ENCODE data around the gene CPEB3.
A peak's percentile ranks its signal among the peaks of the same experiment; 100 is the strongest.

CPEB3 gene

DNA sequence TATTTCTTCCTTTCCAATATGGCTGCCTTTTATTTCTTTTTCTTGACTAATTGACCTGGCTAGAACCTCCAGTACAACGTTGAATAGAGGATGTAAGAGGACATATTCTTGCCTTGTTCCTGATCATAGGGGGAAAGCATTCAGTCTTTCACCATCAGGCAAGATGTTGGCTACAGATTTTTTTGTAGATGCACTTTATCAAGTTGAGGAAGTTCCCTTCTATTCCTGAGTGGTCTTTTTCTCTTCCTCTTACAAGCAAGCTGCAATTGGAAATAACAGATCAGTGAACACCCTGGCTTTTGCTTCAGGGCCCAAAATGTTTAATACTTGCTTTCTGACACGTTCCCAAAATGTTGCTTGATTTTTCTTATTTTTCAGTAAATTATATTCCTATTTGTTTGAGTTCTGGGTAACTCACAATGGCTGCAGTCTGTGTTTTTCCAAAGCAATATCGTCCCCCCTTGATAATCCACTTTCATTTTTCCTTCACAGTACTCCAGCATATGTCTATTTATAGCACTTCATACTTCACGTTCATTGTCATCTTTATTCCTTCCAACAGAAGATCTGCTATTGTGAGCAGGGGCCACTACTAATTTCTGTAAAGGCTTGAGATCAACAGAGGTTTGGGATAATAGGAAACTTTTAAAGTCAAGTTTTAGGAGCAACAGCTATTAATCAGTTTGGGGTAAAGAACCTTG is 11.7 kb downstream of the CPEB3 start:
- DNase-seq (ENCODE audit: low read depth, low spot score) = no peak
- H3K4me3 ChIP-seq (ENCODE audit: low read length) = no peak overlapping the region

DNA sequence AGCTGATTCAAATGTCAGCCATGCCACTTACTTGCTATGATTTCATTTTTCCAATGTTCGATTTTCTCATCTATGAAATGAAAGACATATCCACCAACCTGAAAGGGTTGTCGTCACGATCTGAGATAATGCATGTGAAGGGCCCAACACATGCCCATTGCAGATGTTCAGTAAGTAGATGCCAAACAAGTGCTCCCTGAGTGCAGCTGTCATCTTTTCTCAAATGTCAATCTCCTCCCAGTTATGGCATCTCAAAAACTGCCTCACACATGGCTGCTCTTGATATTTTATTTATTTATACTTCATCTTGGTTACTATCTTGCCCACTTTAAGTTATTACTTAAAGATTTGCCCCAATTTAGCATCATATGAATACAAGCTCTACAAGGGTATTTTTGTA is 16.8 kb downstream of the CPEB3 start:
- no peak overlapping the region for H3K4me3 ChIP-seq (ENCODE audit: low read length)
- DNase-seq (ENCODE audit: low read depth, low spot score) = no peak

DNA sequence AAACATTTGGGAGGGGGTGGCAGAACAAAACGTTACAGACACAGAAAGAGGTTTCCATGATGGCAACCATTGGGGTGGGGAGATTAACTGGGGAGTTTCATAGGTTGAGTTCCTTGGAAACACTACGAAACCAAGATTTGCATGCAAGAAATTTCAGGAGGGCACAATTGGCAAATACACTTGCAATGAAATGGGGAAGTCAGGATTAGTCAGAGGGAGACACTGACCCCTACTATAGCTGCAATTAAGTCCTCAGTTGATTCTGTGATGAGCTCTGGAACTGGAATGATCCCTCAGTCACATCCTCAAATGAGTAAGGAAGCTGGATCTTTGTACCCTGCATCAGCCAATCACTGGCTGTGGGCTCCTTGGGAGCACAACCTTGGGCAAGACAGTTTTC is 22.1 kb downstream of the CPEB3 start:
- no peak for DNase-seq (ENCODE audit: low read depth, low spot score)

DNA sequence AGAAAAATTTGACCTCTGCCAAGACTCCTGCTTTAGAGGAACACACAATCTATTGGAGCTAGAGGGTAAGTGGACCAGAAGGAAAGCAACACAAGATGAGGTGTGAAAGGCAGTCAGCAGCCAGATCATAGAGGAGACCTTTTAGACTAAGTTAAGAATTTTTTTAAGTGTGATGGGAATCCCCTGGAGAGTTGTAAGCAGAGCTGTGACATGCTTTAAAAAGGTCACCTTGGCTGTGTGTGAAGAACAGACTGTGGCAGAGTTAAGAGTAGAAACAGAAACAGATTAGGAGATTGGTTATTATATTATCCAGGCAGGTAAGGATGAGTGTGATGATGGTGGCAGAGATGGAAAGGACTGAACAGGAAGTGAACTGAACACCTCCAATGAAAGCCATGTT is 23.5 kb downstream of the CPEB3 start:
- H3K4me3 ChIP-seq (ENCODE audit: low read length) = no peak overlapping the region
- DNase-seq (ENCODE audit: low read depth, low spot score) = no peak

More for the DNA sequence above, 22.1 kb downstream of the CPEB3 start:
- no peak overlapping the region for H3K4me3 ChIP-seq (ENCODE audit: low read length)

DNA sequence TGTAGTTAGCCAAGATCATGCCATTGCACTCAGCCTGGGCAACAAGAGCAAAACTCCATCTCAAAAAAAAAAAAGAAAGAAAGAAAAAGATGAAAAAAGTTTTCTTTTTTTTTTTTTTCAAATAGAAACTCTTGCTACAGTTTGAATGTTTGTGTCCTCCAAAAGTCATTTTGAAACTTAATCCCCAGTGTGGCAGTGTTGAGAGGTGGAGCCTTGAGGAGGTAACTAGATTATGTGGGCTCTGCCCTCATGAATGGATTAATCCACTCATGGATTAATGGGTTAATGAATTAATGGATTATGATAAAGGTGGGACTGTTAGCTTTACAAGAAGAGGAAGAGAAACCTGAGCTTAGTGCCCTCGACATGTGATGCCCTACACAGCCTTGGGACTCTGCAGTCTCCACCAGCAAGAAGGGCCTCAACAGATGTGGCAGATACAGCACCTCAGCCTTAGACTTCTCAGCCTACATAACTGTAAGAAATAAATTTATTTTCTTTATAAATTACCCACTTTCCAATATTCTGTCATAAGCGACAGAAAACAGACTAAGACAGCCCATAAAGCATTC is 25.1 kb downstream of the CPEB3 start:
- DNase-seq (ENCODE audit: low read depth, low spot score) = no peak
- H3K4me3 ChIP-seq (ENCODE audit: low read length) = no peak overlapping the region

DNA sequence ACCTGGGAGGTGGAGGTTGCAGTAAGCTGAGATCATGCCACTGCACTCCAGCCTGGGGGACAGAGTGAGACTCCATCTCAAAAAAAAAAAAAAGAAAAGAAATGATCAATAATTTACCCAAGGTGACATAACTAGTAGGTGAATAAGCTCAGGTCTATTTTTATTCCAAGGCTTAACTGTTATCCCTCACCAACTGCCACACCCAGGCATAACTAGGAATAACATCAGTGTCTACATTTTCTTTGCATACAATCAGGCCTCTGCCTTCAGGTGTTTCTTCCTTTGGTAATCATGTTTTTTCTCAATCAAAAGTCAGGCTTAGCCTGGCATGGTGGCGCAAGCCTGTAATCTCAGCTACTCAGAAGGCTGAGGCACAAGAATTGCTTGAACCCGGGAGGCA is 26.6 kb downstream of the CPEB3 start:
- DNase-seq (ENCODE audit: low read depth, low spot score) = no peak
- H3K4me3 ChIP-seq (ENCODE audit: low read length) = no peak overlapping the region

DNA sequence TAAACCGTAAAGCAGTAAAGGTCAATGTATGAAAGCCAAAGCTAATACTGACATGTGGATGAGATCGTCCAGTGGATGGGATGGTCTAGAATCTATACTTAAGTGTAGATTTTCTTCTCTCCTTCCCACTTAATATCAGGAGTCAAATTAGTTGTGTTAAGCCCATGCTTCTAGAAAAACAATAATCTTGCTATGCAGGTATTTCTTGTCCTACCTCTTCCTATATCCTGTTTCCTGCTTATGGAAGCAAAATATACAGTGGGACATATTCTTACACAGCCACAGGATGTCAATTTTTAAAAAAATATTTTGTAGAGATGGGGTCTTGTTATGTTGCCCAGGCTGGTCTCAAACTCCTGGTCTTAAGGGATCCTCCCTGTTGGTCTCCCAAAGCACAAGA is 27.5 kb downstream of the CPEB3 start:
- H3K4me3 ChIP-seq (ENCODE audit: low read length) = no peak overlapping the region
- DNase-seq (ENCODE audit: low read depth, low spot score) = no peak

DNA sequence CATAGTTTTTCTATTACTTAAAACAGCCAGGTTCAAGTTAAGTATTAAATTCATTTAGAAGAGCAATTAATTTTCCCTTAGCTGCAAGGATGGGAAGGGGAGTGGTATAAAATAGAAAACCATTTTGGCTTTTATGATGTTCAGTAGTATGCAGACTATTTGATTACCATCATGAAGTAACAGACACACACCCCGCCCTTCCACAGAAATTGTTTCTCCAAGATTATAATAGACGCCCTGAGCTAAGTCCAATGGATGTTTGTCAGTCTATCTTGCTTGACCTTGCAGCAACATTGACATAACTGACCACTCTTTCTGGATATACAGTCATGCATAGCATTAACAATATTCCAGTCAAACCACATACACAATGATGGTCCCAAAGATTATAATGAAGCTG is 42.3 kb downstream of the CPEB3 start:
- no peak overlapping the region for H3K4me3 ChIP-seq (ENCODE audit: low read length)
- no peak for DNase-seq (ENCODE audit: low read depth, low spot score)

DNA sequence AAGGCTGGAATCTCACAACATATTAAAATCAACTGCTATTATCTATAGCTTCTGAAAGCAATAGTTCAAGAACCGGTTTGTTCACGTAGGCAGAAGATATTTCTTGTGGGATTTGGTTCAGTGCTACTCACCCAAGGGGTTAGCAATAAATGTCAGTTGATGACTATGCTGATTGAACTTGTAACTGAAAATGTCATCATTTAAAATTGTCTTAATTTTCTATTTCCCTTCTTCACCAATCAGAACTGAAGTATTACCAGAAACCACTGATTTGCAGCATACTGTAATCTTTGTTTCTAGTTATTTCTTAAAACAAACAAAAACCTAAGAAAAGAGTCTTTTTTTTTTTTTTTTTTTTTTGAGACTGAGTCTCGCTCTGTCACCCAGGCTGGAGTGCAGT is 46.1 kb downstream of the CPEB3 start:
- no peak overlapping the region for H3K4me3 ChIP-seq (ENCODE audit: low read length)
- no peak for DNase-seq (ENCODE audit: low read depth, low spot score)

DNA sequence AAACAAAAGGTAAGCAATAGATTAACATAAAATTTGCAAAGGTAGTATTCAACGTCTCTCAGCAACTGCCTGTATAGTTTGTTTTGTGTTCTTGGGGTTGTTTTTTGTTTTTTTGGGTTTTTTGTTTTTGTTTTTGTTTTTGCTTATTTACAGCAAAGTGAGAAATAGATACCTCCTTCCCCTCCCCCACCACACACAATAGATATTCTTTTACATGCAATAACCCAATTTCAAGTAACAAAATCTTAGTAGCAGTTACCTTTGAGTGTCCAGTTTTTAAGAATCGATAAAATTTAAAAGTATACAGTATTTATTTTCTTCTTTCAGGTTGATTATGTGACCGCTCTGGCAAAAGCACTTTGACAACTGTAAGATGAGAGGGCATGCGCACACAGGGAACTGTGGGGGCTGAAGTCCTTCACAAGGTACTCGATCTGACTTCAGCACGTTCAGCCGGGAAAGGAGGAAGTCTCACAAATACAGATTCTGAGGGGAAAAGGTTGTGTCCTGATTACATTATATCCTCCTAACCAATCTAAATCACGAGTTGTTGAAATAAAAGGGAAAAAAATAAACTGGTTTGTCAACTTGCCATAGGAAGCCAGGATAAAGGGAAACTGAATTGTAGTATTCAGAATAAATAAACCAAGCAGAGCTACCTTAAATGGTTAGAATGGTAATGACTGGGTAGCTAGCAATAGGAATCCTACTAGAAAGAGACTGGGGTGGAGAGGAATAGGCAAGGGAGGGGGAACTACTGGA is 47.8 kb downstream of the CPEB3 start:
- DNase-seq (ENCODE audit: low read depth, low spot score) = peak; percentile 53
- H3K4me3 ChIP-seq (ENCODE audit: low read length) = peak overlapping the region; percentile 39

DNA sequence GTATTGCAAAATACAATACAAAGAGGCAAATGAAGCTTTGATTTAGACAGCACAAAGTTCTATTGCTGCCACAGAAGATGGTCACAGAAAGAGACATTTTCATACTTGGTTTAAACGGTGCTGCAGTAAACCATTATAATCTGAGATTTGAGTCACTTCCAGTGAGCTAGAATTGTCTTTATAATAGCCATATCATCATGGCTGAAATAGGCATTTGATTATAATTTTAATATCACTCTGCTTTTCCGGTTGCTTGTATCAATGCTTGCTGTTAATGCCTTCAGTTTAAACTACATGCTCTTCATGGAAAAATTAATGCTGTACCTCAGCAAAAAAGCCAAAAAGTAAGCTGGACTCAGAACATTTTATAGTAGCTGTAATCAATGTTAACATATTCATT is 48.5 kb downstream of the CPEB3 start:
- no peak for DNase-seq (ENCODE audit: low read depth, low spot score)
- no peak overlapping the region for H3K4me3 ChIP-seq (ENCODE audit: low read length)

DNA sequence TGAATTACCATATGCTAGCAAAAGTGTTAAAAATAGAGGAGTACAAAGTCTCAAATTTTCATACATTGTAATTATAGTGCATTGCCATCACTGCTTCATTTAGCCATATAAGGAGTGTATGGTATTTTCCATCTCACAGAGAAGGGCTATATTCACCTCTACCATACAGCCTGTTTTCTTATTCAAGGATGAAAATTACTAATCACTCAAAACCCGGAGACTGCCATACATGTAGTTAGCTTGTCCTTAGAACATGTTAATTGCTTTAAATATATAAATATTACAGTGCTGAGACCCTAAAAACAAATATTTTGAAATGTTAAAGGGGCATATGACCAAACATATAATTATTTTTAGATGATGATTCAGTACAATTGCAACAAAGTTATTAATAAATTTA is 49.4 kb downstream of the CPEB3 start:
- no peak overlapping the region for H3K4me3 ChIP-seq (ENCODE audit: low read length)
- no peak for DNase-seq (ENCODE audit: low read depth, low spot score)

DNA sequence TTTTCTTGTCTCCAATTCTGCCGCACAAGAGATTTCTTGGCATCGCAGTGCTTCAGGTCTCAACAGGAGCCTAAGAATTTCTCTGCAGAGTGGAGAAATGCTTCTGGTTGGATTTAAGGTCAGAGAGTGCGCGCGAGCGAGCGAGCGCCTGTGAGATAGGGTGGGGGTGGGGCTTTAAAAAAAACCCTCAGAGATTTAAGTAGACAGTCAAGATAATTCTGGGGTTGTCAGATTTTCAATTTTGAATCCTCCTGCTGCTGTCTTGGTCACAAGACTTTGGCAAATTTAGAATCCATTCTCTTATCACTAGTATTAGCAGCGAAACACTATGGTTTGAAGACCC is 49.7 kb downstream of the CPEB3 start:
- H3K4me3 ChIP-seq (ENCODE audit: low read length) = peak overlapping the region; percentile 50; the same call in 1 of the 2 replicates
- DNase-seq (ENCODE audit: low read depth, low spot score) = no peak

DNA sequence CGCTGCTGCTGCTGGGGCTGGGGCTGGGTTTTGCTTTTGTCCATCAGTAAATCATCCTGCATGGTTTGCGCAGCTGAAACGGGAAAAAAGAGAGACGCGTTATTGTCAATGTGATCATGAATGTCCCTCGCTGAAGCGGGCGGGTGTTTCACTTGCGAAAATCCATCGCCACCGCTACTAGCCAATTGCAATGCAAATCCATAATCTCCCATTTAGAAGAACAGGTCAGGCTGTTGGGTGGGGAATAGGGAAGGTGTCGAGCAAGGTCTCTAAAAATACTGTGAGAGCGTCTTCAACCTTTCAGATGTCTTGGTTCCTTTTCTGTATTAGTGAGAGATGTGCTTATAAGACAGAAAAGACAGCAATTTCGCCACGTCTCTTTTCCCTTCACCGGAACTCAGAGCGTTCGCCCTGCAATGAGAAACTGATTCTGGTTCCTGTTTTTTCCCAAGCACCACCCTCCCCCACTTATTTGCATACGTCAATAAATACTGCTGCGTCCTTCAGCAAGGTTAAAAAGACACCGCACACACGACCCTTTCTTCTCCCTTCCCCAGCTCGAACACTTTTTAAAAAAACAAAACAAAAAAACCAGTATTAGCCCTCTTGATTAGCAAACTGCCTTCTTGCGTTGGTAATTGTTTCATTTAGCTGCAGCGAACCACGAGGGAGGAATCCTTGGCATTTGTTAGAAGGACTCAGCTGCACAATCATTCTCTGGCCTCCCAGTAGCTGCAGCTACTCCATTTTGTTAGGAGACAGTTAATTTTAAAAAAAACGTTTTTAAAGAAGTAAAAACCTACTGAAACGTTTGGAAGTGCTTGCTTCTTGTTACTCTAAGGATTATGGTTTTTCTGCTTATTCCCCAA is 50.4 kb downstream of the CPEB3 start:
- peak overlapping the region; percentile 50 for H3K4me3 ChIP-seq (ENCODE audit: low read length)
- peak; percentile 41 for DNase-seq (ENCODE audit: low read depth, low spot score)

DNA sequence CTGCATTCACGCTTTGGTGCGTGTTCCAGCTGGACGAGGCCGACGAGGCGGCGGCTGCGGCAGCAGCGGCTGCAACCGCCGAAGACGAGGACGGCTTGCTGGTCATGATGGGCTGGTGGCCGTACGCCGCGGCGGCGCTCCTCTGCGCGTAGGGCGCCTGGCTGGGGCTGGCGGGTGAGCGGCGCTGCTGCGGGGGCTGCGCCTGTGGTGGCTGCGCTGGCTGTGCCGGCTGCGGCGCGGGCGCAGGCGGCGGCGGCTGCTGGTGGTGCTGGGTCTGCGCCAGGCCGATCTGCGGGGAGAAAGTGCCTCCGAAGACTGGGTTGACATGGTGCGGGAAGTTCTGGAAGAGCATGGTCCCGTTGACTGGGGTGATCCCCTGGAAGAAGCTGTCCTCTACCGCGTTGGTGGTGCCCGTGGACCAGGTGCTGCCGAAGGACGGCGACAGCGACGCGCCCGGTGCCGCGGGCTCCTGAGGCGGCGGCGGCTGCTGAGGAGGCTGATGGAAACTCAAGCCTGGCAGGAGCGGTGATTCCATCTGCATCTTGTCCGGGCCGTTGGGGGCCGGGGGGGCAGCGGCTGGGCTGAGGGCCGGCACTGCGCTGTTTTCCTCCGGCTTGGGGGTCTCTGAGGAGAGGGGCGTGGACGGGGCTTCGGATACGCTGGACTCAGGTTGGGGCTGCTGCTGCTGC is 51.1 kb downstream of the CPEB3 start:
- peak overlapping the region; percentile 50 for H3K4me3 ChIP-seq (ENCODE audit: low read length)
- no peak for DNase-seq (ENCODE audit: low read depth, low spot score)

DNA sequence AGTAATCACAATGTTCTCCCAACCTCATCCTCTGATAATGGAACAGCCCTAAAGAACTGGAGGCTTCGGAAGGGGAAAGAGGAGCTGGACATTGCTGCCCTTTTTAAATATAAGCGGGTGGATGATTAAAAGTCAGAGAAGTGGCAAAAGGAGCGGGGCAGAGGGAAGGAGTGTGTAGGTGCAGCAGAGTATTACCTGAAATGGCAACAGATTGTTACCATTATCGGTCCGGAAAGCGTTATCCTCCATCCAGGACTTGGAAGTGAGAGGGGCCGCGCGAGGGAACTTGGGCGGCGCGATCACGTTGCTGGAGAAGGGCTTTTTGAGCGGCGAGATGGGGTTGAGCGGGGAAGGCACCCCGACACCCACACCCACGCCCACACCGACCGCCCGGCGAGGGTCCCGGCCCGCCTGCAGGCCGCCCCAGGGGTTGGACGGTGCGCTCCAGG is 51.7 kb downstream of the CPEB3 start:
- no peak overlapping the region for H3K4me3 ChIP-seq (ENCODE audit: low read length)
- DNase-seq (ENCODE audit: low read depth, low spot score) = no peak

DNA sequence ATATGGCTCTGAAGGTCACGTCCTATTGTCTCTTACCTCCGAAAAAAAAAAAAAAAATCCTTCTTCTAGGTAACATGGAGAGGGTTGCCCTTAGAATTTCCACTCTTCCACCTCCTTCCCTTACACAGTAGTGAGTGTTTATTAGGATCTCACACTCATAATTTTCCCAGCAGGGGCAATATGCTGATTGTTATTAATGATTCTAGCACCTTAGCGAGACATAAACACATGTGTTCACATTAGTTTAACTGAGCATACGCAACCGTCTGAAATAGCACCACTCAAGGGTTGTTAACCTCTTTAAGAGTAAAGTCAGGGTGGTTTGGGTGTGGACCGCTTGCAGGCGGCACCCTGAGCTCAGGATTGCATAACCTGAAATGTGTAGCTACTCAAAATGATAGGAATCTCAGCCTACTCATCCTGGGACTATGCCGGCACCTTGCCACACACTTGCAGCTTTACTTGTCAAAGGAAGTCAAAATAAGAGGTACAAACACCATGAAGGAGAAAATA is 52.2 kb downstream of the CPEB3 start:
- no peak overlapping the region for H3K4me3 ChIP-seq (ENCODE audit: low read length)

DNA sequence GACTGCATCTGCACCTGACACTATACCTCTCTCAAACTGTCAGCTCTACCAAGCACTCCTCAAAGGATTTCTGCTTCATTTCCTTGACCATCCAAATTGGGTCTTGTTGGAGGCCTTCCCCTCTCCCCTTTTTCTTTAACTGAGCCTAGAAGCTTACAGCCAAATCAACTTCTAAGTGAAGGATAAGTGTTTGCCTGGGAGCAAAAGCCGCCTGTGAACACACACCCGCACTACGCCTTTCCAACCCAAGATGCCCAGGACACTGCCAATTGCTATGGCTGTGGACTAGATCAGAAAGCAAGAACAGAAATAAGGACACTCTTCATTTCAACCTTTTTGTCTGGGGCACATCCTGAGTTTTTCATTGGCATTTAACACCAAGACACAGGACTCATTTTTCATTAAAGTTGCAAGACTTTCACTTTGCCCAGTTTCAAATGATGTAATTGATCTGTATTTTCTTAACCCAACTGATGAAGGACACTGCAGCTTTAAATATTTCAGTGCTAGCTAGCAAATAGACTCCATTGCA is 52.8 kb downstream of the CPEB3 start:
- DNase-seq (ENCODE audit: low read depth, low spot score) = no peak
- no peak overlapping the region for H3K4me3 ChIP-seq (ENCODE audit: low read length)

More for the DNA sequence above, 52.2 kb downstream of the CPEB3 start:
- no peak for DNase-seq (ENCODE audit: low read depth, low spot score)

DNA sequence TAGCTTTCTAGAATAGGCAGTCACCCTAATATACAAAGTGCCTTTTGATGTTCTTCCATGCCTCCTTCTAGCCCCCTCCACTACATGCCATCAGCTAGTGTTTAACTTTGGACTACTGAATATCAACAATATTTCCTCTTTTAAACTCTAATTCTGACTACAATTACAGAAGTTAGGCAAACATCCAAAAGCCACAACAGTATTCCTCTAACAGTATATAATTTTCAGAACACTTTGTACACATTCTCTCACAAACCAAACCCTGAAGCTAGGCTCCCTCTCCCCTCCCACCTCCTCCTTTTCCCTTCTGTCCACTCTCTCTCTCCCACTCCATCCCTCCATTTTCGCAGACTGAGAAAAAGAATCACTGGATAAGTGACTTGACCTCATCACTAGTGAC is 59.7 kb downstream of the CPEB3 start:
- DNase-seq (ENCODE audit: low read depth, low spot score) = no peak
- H3K4me3 ChIP-seq (ENCODE audit: low read length) = no peak overlapping the region
